NCI-H2196 treated with DMSO at 0.1 percent for 48 hours (cell line): ENCODE results near the gene REX1BD.

Experiments
- DNase-seq: peaks from one replicate; lab custom pipeline; 2025; ENCODE audit not compliant: unreplicated experiment; lab: John Stamatoyannopoulos, UW

The REX1BD gene

DNA sequence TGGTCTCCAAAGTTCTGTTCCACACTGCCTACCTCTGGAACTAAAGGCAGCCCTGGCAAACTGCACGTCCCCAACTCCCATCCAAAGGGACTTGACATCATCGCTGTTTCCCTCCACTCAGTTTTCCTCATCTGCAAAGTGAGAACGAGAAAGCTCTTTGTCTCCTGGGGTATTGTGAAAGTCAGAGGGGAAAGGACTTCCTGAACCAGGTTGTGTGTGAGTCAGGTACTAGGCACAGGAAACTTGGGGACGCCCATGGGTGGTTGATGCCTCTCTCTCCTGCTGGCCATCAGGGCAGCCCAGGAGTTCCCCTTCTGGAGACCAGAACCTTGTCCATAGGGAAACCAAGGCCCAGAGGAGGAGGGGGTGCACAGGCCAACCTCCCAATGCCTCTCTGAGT is 13.3 kb downstream of the REX1BD start:
- no peak for DNase-seq

DNA sequence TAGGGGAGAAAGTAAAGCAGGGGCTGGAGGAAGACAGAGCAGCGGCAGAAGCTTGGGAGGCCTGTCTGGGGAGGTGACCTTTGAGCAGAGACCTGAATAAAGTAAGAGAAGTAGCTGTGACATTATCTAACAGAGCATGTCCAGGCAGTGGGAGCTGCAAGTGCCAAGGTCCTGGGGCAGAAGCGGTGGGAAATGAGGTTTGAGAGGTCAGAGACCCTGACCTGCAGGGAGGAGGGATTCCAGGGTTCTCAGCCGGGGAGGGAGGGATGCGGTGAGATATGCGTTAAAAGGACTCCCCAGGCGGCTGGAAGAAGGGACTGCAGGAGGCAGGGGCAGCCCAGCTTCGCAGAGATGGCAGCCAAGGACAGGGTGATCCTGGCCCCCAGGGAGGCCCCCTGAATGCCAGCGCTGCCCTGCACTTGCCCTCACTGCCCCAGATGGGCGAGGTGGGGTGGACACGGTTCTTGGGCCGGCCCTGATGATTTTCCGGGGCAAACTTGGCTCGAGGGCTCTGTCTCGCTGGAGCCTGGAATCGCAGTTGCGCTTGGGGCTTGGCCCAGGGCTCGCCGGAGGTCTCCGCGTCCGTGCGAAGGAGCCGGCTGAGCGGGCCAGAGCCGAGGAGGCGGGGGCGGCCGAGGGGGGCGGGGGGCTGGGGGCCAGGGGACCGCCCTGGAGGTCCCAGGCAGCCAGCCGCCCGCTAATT is 14.8 kb downstream of the REX1BD start:
- DNase-seq: no peak

DNA sequence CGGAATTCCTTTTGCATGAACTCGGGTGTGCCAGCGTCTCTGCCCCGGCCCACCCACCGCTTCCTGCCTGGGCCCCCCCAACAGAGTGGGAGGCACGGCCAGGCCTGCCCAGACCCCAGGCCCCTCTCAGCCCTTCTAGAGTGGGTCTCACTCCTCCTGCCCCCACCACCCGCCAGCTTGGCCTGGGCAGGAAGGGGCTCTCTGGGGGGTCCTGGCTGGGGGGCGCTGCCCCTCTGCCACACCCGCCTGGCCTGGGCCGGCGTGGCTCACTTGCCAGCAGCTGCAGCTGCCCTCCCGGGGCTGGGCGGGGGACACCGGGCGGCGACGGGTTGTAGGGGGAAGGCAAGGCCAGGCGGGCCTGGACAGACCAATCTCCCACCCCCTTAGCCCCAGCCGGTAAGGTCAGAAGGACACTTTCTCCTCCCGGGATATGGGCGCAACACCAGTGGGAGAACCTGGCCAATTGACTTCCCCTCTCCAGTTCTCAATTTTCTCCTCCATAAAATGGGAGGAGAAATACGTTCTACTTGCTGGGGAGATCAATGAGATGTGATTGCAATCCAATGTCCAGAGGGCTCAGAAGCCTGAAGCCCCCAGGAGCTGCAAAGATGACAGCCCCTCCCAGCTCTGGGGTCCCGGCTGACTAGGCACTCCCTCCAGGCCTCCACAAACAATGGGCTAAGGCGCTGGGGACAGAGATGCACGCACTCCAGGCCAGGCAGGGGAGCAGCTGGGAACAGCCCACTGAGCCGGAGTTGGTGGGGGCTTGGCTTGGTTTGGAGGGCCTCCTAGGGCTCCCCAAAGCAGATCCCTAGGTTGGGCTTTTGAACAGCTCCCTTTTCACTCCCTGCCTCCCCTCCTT is 15.6 kb downstream of the REX1BD start:
- no peak for DNase-seq

DNA sequence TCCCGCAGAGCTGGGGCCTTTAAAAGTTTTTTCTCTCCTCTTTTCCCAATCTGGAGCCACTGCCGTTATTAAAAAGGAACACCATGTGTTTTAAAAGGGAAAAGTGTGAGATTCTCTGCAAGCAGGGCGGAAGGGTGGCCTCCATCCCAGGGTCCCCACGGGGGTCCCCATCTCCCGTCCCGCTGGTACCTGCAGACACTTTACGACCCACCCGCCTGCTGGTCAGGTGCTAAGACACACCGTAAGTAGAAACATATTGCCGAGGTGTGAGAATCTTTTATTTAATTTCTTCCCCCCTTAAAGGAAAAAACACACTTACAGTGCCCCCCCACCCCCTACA is 16.2 kb downstream of the REX1BD start:
- DNase-seq: no peak

DNA sequence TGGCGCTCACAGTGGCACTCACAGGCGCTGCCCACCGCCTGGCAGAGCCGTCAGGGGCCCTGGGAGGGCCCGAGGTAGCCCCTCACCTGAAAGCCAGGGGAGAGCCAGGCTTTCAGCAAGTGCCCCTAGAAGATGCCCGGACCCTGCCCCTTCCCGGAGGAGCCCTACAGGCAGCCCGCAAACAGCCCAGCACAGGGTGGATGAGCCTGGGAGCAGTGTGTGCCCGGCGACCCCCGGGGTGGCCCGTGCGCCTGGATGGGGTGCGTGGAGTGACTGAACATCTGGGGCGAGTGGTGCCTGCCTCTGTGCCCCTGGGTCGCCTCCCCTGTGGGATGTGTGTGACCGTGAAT is 16.6 kb downstream of the REX1BD start:
- no peak for DNase-seq

DNA sequence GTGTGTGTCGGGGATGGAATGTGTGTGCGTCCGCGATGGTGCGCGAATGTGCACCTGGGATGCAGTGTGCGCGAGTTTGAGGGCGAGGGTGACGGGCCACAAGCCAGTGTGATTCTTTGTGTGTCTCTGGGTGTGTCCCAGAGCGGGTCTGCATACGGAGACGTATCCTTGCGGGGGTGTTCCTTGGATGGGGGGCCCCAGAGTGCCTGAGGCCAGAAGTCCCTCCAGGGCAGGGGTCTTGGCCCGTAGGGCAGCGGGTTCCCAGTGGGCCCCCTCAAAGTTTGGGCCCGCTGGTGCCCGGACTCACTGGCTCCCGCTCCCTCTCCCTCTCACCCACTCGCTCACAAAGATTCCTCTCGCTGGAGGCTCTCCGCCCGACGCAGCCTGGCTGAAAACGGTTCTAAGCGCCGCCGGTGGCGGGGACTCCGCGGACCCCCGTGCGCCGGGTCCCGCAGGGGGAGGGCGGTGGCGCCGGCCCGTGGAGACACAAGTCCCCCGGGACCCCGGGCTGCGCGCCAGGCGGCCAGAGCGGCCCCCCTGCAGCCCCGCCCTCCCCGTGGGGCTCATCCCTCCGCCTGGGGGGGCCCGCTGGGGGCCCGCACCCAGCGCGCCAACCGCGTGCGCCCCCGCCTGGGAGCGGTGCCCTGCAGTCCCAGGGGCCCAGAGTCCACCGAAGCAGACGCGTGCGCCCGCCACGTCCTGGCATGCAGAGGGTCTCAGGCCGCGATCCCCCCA is 17.1 kb downstream of the REX1BD start:
- no peak for DNase-seq

DNA sequence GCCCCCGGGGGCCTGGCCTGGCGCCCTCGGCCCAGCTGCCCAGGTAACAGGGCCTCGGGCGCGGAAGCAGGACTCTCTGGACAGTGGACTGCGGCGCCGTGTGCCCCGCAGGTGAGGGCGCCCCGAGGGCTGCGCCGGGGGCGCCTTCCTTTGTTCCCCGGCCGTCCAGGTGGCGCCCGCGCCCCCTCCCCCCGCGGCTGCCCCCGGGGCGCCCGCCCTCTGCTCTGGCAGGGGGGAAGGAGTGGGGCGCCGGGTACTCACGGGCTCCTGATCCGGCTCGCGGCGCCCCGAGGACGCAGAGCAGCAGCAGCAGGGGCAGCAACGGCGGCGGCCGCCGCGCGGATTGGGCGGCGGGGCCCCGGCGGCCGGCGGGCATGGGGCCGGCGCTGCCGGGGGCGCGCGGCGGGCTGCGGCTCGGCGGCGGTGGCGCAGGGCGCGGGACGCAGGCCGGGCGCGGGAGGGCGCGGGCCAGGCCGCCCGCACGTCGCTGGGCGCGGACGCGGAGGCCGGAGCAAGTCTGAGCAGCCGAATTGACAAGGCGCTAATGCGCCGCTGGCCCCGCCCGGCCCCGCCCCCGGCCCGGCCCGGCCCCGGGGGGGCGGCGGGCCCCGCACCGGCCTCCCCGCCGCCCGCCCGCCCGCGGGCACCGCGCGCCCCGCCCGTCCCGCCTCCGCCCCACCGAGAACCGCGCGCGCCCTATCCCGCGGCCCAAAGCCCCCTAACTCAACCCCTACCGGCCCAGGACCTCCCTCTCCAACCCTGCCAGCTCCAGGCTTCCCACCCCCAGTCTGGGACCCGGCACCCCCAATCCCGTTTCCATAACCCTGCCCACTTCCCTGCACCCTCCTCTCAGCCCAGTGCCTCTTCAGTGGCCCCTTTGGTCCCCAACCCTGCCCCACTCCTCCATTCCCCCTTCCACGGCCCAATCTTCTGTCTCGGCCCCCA is 18.0 kb downstream of the REX1BD start, which contains the start of gene CRLF1:
TSS of gene CRLF1 (minus strand) at position 519 of the 945 bp plus-strand sequence. CDS start at position 376, 143 bp downstream.
- DNase-seq: no peak

DNA sequence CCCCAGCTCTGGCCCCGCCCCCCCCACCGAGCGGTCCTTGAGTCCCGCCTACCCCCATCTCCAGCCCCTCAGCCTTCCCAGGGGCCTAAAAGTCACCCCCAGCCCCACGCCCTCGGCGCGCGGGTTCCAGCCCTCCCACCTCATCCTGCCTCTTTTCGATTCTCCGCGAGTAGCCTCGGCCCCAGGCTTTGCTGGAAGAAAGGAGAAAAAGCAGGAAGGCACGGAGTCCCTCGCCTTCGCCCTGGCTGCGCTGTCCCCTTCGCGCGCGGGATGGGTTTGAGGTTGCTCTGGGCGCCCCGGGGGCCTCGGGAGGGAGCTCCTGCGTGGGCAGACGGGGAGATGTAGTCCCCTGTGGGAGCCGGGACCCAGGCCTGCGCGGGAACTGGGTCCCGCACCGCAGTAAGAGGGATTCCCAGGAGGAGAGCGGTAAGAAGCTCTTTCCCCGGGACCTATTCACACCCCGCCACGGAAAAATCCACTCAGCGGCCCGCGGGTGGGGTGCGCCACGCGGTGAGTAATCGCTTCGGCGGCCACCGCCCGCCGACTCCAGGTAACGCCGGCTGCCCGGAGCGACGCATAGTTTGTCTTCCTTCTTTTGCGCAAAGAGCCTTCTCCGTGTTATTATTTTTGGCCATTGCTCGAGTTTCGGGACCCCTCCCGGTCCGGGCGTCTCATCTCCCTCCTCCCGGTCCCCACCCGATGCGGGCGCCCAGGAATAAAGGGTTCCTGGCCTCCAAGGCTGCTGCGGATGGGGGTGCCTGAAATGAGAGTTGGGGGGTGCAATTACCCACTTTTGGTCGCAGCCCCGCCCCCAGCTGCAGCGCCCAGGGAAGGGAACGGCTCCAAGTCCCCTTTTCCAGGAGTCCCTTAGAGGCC is 18.9 kb downstream of the REX1BD start:
- no peak for DNase-seq

DNA sequence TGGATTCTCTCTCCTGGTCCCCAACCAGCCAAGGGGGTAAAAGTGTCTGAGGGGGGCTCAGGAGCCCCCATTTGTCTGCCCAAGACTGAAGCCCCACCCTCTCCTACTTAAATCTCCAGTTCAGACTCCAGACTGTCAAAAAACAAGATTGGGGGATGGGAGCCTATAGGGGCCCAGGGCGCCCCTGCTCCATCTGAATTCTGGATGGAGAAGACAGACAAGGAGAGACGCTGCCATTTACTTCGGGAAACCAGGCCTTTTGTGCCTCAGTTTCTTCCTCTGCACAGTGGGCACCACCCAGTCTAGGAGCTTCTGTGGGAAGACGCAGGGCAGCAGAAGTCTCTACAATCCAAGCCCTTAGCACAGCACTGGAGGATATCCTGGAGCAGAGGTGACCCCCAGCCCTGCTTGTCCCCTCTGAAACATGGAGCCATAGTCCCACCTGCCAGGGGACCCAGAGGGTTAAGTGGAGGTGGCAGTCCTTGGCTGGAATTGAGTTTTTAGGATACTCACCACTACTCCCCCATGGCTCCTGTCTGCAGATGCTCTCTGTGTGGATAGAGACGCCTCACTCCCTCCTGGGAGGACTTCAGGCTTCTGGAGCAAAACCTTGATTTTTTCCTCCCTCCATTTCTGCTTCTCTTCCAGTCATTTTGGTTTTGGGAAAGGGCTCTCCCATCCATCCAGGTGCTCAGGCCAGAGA is 19.7 kb downstream of the REX1BD start:
- DNase-seq: no peak

DNA sequence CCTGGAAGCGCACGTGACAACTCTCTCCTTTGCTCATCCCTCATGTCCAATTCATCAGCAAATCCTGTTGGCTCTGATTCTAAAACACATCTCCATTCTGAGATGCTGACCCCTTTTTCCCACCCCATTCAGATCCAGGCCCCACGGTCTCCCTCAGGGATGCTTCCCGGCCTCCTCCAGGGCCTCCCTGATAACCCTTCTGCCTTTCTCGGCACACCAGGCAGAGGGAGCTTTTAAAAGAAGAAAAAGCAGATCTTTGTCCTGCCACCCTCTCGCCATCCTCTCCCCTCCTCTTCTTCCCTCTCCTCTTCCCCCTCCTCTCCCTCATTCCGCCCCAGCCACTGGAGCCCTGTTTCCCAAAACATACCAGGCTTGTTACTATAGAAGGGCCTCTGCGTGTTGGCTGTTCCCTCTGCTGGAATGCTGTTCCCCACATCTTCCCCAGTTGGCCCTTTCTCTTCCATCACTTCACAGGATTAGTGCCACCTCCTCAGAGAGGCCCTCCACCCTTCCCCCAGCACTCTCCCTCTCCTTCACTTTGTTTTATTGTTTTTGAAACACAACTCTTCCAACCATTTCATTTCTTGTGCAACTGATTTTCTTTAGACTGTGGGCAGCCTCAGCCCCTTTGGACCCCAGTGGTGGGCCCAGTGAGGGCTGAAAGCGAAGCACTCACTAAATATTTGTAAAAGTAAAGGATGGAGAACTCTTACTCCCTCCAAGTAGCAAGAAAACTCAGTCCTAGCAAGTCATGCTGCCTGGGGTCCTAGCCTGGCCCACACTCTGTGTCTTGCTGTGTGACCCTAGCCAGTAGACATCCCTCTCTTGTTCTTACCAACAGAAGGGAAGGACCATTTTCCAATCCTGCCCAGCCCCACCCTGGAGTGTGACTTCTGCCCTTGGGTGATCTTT is 20.5 kb downstream of the REX1BD start:
- no peak for DNase-seq

DNA sequence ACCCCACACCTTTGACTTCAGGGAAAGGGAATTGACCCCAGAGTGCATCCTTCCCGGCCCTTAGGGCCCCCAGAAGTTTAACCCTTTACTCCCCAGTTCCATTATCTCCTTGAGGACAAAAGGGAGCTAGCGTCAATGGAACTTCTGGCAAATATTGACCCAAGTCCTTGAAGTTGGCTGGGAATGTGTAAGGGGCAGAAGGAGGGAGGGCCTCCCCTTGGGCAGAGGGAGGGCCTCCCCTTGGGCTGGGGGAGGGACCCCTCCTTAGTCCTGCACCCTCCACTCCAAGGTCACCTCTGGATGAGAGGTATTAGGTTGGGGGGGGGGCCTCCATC is 21.1 kb downstream of the REX1BD start:
- no peak for DNase-seq

DNA sequence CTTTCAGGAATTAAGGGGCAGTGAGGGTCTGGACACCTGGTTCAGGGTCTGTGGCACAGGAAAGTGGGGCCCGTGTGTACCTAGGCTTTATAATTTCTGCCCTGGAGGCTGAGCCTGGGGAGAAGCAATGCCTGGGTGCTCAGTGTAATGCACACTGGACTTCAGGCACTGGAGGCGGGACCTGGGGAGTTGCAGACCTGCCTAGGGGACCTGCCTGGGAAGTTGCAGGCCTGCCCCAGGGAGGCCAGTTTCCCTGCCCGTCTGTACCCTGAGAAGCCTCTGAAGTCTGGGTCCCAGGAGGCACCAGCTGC is 21.6 kb downstream of the REX1BD start:
- DNase-seq: no peak

DNA sequence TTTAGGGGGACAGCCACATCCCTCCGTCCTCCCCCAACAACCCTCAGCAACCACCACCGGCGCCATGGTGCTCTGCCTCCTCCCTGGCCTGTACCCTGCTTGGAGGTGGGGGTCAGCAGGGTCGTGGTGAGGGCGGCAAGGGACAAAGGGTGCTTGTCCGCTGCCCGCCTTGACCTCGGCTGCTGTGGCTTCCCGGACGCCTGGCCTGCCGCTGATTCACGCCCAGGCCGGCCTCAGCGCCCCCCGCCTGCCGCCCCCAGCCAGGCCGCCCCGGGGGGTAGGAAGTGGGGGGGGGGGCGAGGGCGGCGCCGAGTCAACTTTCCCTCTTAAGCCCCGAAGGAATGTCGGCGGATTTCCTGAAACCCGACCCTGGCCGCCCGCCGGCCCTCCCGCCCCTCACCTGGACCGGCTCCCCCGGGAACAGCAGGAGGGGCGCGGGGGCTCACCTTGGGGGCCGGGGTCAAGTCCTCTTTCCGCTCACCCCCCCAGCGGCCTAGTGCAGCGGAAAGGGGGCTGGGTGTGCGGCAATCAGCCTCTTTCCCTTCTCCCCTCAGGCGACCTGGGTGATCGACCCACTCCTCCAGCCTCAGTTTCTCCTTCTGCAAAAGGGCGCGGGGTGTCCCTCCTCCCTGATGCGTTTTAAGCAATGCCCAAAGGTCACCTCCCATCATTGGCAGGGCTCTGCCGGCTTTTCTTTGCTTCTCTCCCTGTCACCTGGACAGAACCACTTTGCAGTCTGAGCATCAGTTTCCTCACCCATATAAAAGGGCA is 22.1 kb downstream of the REX1BD start:
- no peak for DNase-seq

DNA sequence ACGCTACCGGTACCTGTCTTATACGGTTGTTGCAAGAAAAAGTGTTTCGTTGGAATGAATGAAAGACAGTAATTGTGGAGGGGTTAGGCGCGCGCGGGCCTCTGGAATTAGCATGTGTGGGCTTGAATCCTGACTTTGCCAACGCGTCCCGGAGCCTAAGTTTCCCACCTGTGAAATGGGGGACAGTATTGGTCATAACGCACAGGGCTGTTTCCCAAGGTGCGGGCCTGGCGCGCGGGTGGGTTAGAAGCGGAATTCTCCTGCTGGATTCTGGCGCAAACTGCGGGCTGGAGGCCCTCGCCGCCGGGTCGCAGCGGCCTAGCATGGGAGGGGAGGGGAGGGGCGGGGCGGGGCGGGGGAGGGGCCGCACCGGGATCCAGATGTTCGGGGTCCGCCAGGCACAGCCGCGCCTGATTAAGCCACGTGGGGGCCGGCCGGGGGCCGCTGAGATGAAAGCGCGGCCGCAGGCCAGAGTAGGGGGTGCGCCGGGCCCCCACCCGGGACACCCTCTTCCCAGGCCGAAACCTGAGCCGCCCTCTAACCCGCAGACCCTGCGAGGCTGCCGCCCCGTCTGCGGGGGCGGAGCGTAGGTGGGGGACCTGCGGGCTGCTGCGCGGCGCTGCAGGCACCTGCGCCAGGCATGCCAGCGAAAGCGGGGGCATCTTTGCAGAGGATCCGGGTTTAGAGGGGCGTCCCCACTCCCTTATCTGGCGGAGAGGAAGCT is 22.9 kb downstream of the REX1BD start:
- DNase-seq: no peak

DNA sequence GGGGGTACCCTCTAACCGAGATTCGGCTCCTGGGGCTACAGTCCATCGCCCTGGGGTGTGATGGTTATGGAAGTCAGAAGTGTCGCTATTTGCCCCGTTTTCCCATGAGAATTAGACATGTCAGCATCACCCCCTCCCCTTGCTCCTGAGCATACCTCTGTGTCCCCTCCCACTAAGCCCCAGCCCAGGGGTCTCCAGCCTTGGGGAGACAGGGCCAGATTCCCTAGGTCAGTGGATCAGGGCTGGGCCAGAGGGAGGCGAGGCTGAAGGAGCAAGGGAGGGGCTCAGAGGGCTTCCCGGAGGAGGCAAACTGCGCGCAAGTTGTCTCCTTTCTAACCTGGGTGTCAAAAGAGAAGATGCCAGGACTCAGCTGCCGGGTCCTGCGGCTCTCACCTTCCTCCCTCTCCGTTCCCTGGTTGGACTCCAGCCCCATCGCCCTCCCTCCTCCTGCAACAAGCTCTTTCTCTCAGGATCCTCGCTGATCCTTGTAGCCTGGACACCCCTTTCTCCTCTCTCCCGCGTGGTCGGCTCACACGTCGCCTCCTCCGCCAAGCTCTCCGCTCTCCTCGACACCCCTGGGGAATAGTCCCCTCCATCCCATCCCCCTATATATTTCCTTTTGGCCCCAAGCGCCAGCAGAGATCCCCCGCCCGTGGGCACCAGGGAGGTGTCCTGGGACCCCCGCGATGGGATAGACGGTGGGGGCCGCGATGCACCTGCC is 23.6 kb downstream of the REX1BD start:
- DNase-seq: no peak

DNA sequence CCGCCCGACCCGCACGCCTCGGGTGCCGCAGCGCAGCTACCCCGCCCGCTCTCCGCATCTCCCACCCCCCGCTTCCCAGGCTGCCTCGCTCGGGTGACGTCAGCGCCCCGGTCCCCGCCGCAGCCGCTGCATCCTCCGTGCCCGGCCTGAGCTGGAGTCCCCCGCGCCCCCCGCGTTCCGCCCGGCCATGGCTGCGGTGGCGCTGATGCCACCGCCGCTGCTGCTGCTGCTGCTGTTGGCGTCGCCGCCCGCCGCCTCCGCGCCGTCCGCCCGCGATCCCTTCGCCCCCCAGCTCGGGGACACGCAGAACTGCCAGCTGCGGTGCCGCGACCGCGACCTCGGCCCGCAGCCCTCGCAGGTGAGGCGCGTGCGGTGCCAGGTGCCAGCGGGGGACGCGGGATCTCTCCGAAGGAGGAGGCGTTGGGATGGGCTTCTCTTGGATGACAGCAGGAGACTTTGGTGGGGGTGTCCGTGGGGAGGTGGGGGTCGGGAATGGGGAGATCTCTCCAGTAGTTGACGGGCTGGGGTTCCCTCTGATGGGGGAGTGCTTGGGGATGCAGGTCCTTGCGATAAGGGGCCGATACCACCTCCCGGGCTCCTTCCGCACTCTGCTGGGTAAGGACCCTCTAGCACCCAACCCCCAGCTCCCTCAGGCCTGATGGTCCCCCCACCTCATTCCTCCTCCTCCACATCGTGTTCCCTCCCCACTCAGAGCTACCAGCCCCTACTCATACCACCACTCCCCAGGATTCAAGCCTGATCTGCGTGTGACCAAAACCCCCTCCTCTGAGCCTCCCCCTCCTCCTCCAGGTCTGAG is 24.4 kb downstream of the REX1BD start, which contains the start of gene TMEM59L:
TSS of gene TMEM59L (plus strand) at position 99 of the 817 bp plus-strand sequence. CDS start at position 188, 89 bp downstream.
- DNase-seq: no peak
